Stimulated activated CD8-positive, alpha-beta memory T cell treated with anti-CD3 and anti-CD28 coated beads, Interleukin-12 subunit alpha, Interleukin-12 subunit beta, amount 100 ng/mL, for 24 hours (primary cell): ENCODE measurements around the gene EVI5.

ENCODE experiments used
- DNase-seq: peaks from one replicate; pipeline ENCODE4 v3.0.0-alpha.2; 2020; ENCODE audit errors: extremely low read depth

EVI5 gene

DNA sequence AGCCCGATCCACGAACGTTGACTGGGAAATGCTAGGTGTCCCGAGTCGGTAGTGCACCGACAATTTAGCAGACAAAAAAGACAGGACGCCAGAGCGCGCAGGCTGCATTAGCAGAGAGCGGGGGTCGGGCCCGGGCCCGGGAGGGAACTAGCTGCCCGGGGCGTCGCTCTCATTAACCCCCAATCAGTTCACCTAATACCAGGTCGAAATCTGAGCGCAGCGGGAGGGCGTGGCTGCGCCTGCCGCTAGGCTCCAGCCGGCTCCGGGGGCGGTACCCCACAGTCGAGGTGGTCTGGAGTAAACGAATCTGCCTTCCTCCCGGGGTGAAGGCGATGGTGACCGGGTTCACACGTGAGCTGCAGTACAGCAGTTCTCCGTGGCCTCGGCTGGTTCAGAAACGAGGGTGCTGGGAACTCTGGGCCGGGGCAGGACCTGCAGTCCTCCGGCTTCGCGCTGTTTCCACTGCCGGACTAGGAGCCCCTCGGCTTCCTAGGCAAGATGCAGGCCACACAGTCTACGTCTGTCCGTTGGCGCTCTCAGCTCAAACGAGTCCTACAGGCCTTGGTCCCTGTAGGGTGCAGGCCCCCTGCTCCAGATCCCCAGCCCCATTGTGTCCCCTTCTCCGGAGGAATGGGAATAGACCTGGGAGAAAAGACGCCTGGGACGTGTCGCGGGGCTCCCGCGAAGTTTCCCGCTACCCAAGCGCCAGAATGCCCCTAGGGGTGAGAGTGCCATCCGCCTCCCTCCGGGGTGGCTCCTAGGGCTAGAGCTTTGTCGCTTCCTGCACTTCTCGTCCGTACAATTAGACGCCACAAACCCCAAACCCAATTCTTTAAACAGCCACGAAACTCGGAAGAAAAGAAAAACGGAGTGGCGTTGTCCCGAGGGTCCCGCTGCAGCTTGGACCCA is 300.2 kb downstream of the EVI5 start:
- DNase-seq, result peak; percentile 47

DNA sequence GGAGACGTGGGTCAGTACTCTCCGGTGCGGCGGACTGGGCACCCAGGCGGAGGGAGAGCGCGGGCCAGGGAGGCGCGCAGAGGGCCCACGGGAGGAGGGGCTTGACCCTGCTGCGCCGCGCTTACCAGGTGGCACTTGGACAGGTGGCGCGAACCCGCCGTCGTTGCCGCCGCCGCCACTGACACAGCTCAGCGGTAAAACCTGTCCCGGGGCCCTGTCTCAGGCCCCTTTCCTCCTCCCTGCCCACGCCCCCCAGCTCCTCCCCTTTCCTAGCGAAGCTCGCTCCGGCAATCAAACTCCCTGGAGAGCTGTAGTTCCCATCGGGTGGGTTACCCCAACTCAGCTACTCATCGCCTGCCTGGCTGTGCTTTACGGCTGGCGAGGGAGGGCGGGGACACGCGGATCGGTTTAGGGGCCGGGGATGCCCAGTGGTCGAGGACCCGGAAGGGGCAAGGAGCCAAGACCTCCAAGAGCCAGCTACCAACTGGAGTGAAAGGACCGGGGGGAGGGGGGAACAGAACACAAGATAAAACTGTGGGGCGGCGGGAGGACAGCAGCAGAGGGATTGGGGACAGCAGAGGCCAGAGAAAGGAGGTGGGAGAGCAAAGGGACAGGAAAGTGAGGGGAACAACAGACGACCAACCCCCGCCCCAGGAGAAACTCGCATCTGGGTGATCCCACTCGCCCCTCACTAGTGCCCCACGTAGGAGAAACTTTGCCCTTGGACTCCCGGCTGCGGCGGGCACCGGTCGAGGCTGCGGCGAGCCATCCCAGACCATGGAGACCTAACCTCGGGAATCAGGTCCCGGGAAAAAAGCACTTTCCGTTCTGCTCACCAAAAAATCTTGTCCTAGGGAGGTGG is 301.1 kb downstream of the EVI5 start:
- peak; percentile 55 for DNase-seq

DNA sequence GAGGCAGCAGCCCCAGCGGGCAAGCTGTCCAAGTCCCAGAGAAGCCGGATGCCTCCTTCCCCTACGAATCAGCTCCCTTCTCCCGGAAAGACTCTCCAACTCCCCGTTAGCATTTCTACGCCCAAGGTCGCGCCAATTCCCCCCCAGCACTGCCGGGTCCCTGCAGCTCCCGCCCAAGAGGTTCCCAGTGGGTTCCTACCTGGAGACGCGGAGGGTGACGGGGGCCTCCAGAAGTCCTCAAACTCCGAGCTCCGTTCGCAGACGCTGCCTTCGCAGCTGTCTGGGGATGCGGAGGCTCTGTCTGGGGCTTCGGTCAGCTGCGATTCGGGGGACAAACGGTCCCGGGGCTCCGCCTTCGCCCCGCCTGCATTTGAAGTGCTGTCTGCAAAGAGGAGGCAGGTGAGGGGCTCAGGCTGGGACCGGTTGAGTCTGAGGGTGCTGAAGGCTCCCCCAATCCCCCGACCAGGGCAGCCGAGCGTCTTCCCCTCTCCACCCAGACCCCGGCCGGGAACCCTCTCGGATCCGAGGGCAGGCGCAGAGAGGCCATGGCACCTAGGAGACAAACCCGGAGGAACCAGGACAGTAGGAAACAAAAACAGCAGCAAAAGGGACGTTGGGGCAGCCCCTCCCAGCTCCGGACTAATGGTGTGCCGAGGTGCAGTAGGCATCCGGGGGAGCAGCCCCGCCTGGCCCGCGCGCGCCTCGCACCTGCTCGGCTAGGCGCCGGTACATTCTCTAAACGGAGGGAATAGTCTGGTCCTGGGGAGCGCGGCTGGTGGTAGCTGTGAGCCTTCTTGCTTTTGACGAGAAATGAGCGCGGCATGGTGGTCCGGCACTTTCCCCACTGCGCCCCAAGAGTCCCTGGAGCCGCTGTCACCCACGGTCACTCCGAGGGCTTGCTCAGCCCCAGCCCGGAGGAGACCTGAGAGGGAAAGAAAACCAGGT is 302.0 kb downstream of the EVI5 start:
- no peak for DNase-seq

DNA sequence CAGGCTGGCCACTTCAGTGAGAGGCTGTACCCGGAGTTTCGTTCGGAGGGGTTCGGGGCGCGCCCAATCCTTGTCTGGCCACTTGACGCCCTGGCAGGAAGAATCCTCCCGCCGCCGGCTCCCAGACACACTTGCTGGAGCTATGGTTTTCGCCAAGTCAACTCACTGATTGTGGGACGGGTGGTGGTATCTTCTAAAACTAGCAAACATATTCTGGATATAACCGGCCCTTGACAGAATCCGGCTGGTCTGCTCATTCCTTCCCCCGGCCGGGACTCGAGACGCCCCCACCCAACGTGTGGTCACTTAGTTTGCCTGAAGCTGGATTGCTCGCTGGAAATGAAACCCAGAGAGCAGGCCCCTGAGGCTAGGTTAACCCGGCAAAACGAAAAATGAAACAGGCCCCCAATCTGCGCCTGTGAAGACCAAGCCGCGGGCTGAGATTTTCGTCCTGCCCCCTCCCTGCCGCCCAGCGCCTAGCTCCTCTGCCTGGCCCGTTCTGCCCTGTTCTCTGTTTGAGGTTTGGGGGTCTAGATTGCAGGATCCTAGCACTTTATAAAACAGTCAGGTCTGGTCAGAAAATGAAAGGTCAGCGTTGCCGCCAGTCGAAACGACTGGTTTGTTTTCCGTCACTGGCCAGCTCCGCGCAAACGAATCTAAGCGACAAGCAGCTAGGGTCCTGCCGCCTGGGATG is 302.8 kb downstream of the EVI5 start:
- DNase-seq, result no peak

DNA sequence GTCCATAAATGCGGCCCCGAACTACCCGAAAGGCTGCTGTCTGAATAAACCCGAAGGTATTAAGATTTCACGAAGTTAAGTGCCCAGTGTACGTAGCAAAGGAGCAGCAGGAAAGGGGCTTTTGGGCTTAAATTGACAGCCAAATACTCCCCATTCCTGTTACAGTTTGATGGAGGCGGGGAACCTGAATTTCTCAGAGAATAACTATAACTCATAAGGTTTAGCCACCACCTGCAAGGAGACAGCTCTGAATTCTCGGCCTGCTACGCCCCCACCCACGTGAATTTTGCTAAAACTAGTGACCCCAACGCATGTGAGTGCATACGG is 303.3 kb downstream of the EVI5 start:
- DNase-seq, result no peak

DNA sequence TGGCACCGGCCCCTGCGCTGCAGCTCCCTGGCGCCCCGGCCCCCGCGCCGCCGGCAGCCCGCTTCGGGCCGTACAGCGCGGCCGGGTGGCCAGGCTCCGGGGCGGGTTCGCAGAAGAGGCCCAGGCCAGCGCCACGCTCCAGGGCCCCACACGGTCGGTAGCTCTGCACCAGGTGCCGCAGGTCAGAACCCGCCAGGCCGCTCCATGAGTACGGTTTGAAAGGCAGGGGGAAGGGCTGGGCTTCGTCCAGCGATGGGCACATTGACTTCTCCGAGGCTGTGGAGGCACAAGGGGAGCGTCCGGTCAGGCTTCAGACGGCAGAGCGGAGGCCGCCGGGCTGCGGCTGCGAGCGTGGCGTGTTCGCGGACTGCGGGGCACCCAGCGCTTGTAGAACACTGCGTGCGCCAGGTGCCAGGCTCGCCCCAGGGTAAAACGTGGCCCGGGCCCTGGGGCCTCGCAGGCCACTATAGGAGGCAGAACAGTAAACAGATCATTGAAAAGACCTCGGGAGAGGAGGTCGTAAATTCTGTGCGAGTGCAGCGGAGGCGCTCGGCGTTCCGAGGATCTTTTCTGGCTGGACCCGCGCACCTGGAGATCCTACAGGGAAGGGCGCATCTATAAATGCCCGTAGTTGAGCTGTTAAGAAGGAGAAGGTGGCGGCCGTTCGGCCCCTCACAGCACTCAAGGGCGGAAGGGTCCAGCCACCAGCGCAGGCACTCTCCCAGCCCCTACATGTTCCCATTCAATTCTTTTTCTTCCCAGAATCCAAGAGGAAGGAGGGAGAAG is 303.9 kb downstream of the EVI5 start:
- DNase-seq, result no peak

DNA sequence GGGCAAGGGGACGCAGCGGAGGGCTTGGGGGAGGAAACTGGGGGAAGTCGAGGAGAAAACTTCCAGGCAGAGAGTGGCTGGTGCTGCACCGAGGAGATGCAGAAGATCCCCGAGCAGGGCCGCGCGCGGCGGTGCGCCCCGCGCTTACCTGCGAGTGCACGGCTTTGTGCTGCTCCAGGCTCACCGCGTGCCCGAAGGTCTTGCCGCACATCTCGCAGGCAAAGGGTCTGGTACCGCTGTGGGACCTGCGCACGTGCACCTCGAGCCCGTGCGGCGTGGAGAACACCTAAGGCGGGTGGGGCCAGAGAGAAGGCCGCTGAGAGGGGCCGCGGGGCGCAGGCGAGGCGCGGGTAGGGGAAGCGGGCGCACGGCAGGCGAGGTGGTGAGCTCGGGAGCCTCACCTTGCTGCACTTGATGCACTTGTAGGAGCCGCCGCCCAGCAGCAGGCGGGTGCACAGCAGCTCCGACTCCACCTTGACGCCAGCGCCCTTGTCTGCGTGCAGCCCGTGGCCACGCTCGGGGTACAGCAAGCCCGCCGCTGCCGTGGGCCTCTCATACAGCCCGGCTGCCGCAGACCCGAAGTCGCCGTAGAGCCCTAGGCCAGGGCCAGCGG is 304.6 kb downstream of the EVI5 start:
- no peak for DNase-seq

DNA sequence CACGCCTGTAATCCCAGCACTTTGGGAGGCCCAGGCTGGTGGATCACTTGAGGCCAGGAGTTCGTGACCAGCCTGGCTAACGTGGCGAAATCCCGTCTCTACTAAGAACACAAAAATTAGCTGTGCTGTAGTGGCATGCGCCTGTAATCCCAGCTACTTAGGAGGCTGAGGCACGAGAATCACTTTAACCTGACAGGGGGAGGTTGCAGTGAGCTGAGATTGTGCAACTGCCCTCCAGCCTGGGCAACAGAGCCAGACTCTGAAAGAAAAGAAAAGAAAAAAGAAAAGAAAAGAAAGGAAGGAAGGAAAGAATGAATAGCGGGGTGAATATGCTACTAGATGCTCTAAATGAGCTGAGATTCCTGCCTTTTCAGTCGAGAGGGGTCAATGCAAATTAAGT is 305.3 kb downstream of the EVI5 start:
- DNase-seq, result no peak

DNA sequence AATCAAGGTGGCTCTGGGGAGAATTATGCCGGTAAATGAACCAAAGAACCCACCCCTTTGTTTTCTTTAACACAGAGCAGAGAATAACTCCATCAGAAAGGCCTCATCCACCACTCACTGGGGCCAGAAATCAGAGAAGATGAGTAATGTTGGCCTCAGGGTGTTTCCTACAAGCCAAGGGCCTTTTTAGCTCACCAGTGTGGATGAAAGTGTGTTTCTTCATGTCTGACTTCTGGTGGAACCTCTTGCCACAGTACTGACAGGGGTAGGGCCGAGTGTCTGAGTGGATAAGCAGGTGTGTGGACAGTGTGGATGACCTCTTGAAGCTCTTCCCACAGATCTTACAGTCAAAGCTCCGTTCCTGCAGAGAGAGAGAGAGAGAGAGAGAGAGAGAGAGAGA is 306.5 kb downstream of the EVI5 start:
- DNase-seq, result no peak

DNA sequence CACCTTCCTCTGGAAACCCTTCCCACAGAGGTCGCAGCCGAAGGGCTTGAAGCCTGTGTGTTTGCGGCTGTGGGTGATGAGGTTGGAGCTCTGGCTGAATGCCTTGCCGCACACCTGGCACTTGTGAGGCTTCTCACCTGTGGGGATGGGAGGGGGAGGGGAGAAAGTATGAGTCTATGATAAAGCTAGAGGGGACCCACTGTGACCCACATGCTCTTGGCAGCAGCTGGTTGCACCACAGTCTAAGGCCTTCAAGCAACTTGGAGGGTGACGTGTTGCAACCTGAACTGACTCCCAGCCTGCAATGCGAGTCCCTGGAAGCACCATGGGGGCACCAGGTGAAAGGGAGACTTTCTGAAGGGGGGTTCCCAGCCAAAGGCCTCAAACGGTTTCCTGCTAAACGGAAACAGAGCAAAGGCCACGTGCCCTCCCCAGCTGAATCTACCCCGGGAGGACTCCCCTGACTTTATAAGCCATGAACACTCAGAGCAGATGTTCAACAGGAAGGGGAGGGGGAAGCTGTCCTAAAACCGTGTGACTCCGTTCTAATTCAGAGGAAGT is 308.8 kb downstream of the EVI5 start:
- no peak for DNase-seq

DNA sequence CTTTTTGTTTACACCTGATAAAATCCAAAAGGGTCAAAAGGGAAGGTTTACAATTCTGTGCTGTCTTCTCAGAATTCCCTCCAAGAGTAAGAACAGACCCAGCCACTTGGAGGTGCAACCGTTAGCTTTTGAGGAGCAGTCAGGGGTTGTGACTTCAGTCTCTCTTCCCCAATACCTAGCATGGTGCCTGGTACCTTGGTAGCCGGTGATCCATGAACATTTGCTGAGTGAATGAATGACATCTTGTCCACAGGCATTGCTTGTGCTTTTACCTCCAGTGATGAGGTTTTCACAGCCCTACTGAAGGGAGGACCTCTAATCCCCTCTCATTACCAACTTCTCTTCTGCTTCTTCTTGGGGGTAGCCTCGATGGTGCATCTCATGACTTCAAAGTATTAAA is 309.9 kb downstream of the EVI5 start:
- DNase-seq, result no peak

DNA sequence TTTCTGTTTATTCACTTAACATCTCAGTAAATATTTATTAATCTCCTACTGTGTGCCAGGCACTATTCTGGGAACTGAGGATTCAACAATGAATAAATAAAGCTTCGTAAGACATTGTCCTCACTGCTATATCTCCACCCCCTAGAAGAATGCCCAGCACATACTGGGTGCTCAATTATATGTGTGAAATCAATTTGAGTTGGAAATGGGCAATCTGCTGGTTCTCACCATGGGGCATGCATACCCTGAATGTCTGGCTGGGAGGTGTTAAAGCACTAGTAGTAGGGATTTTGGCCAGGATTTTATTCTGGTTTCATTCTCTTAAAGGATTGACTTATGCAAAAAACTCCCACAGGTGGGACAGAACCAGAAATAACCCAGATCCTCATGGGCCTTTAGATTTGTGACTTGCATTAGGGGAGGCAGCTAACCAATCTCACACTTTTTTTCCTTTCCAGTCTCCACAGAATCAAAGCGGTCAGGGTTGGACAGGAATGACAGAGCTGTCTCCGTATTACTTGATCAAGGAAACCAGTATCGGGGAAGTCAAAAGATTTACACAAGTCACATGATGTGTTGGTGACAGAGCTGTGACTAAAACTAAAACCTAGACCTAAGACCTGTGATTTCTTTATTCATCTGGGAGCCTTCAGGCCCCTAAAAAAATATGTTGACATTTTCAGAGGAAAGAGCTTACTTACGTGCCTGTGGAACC is 311.0 kb downstream of the EVI5 start:
- no peak for DNase-seq

DNA sequence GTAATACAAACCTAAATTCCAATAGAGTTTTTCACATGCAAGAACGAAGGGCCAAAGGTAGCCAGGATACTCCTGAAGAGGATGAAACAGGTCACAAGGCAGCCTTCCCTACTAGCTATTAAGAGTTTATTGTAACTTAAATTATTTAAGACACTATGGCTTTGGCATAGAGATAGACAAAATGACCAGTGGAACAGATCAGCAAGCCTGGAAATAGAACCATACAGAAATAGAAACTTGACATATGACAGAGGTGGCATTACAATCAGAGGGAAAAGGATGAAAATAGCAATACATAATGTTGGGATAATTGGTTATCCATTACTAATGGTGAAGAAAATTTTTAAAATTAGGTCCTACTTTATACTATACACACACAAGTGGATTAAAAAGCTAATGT is 314.7 kb downstream of the EVI5 start:
- no peak for DNase-seq

DNA sequence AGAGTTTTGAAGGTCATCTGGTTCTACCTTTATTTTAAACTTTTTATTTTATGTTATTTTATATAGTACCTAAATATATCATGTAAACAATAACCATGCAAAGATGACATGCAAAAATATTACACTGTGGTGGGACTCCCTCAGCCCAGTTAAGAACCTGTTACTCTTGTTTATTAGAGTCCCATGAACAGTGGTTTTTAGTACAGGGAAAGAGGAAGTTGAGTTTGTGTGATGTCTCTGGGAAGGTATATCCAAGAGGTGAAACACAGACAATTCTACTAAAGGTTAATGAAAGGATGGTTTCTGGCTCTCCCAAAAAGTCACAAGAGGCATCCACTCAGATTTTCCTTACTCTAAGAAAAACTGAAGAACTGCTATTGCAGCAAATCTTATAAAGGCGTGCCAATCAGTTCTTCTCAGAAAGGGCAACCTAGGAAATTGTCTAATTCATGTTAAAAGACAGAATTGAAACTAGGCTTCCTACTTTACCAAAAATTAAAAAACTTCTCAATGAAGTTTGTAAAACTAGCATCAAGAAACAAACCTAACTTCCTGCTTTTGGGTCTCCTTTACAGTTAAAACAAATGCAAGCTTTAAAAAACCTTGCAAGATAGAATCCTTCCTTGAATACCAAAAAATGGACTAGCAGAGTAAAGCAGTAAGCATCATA is 318.1 kb downstream of the EVI5 start:
- DNase-seq, result no peak

DNA sequence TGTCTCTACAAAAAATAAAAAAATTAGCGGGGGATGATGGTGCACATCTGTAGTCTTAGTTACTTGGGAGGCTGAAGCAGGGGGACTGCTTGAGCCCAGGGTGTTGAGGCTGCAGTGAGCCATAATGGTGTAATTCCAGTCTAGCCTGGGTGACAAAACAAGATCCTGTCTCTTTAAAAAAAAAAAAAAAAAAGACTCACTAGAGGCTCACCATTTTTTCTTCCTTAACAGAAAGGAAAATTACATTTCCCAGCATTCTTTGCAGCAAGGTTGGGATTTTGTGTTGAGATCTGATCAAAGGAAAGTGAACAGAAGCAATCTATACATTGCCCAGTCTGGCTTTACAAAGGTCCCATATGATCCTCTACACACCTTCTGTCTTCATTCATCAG is 319.7 kb downstream of the EVI5 start:
- no peak for DNase-seq

DNA sequence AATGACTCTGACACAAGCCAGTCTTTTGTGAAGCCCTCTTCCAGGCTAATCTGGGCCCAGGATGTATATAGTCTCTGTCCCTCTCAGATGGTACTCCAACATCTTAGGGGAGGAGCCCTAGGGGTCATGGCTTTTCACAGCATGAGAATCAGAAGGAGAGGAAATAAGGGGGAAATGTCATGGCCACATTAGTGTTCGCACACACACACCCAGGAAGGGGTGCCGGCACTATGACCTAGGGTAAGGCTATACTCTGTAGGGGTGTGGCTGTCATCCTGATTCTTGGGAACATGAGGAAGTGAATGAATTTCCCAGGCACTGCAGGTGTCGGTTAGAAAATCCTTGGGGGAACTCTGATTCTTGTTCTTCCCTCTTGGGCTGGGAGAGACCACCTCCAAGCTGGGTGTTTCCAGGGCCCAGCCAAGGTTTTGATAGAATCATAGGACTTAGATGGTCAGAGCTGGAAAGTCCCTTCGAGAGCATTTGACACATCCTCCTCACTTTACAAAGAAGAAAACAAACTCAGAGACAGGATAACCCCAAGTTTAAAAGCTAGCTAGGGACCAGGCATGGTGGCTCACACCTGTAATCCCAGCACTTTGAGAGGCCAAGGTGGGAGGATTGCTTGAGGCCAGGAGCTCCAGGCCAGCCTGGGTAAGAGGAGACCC is 320.2 kb downstream of the EVI5 start:
- no peak for DNase-seq

DNA sequence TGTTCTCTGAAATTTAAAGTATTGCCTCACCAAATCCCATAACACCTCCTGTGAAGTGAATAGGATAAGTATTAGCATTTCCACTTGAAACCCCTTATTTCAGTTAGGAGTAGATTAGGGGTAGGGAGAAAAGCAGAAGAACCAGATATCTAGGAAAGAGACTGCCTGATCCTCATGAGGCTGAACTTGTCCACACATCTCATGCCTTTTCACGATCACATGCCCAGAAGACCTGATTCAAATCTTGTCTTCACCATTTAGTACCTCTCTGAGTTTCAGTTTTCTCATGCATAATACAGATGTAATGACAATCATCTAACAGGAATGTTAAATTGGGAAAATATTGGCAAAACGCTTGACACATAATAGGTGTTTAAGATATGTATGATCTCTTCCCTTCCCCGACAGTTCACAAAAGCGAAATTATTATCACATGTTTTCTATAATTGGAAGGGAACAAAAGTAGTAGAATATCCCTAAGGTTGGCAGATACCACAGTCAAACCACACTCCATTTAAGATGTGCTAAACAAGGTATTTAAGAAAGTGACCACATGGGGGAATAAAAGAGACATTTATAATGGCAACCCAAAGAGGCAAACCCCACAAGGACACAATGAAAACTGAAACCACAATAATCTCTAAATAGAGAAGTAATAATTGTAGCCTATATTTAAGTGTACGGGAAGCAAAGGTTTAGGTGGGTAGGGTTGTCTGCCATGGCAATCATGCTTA is 323.4 kb downstream of the EVI5 start:
- DNase-seq, result no peak
